ENCODE data around the gene FBXL4. TPM values are rescaled to one million over a fixed set of nuclear protein-coding genes. Genes with fewer than 3 reads are reported as not detected.

FBXL4 gene
- total RNA-seq, 4 donors from 2014 or later = 14.7 to 18.4 (median 17.3) TPM

GRCh38 chr6:98825600-98826230, 122.0 kb downstream of the FBXL4 start:
- H3K4me3 ChIP-seq (ENCODE audit: low read depth, poor library complexity, severe bottlenecking) = no peak overlapping the region
- intact Hi-C loops (cut with DNase I; ENCODE audit: low total_unique reads) = no loop called here
- no peak for DNase-seq (ENCODE audit: low spot score in 2 of 2)
- WGBS, 2 donors = 7 to 9% methylated on average over 19 of the region's 19 CpGs
- TF ChIP-seq CTCF (IDR thresholded peaks at IDR 0.05) = no peak
- TF ChIP-seq POLR2A (IDR thresholded peaks at IDR 0.05) = no peak

- DNase-seq (ENCODE audit: low spot score in 2 of 2) = no peak
- H3K4me3 ChIP-seq (ENCODE audit: low read depth, poor library complexity, severe bottlenecking) = no peak overlapping the region
- intact Hi-C loops (cut with DNase I; ENCODE audit: low total_unique reads) = no loop called here
- WGBS, 2 donors = 4 to 5% methylated on average over 23 to 30 of the region's 32 CpGs
- TF ChIP-seq CTCF (IDR thresholded peaks at IDR 0.05) (no peak), POLR2A (IDR thresholded peaks at IDR 0.05) (no peak)
Measured at GRCh38 chr6:98824902-98825599, 122.7 kb downstream of the FBXL4 start.

GRCh38 chr6:98824162-98824901, 123.4 kb downstream of the FBXL4 start:
- DNase-seq (ENCODE audit: low spot score in 2 of 2) = no peak
- intact Hi-C loops (cut with DNase I; ENCODE audit: low total_unique reads) = no loop called here
- no peak overlapping the region for H3K4me3 ChIP-seq (ENCODE audit: low read depth, poor library complexity, severe bottlenecking)
- WGBS, 2 donors = 2 to 3% methylated on average over 24 to 42 of the region's 44 CpGs
- TF ChIP-seq CTCF (IDR thresholded peaks at IDR 0.05) (no peak), POLR2A (IDR thresholded peaks at IDR 0.05) (no peak)

GRCh38 chr6:98823428-98824161, 124.2 kb downstream of the FBXL4 start:
- 17 to 18% methylated on average over 12 of the region's 12 CpGs for WGBS, 2 donors
- DNase-seq (ENCODE audit: low spot score in 2 of 2) = no peak
- no peak overlapping the region for H3K4me3 ChIP-seq (ENCODE audit: low read depth, poor library complexity, severe bottlenecking)
- TF ChIP-seq POLR2A (IDR thresholded peaks at IDR 0.05) (no peak), CTCF (IDR thresholded peaks at IDR 0.05) (no peak)
- intact Hi-C loops (cut with DNase I; ENCODE audit: low total_unique reads) = no loop called here

- TF ChIP-seq POLR2A (IDR thresholded peaks at IDR 0.05) = no peak
- TF ChIP-seq CTCF (IDR thresholded peaks at IDR 0.05) = no peak
- WGBS, 2 donors = 88 to 93% methylated on average over 2 of the region's 2 CpGs
- intact Hi-C loops (cut with DNase I; ENCODE audit: low total_unique reads) = no loop called here
- DNase-seq (ENCODE audit: low spot score in 2 of 2) = no peak
- H3K4me3 ChIP-seq (ENCODE audit: low read depth, poor library complexity, severe bottlenecking) = no peak overlapping the region
Measured at GRCh38 chr6:98821756-98822405, 125.9 kb downstream of the FBXL4 start.

Measured in lower leg skin (tissue), 4 donors.